ENCODE results near the gene CYFIP1. TPM values are rescaled to one million over a fixed set of nuclear protein-coding genes. Genes with fewer than 3 reads are reported as not detected.

CYFIP1 gene
- total and polyA plus RNA-seq, 2 of the 13 experiments (the other 11 are each of a cell fraction or from before 2014, with no cell fraction given): 38.1 to 58.3 TPM

- TF ChIP-seq FIP1L1 (IDR thresholded peaks at IDR 0.05; ENCODE audit: borderline replicate concordance, insufficient read depth, low read depth, low read length) (no peak), HNRNPLL (IDR thresholded peaks at IDR 0.05; ENCODE audit: low read depth, low read length, poor library complexity, severe bottlenecking) (no peak), MYPOP (CRISPR knock-in tag; IDR thresholded peaks at IDR 0.05) (no peak), POLR2AphosphoS5 (IDR thresholded peaks at IDR 0.05; ENCODE audit: low read depth, low read length) (no peak), ZNF431 (CRISPR knock-in tag; IDR thresholded peaks at IDR 0.05; ENCODE audit: borderline replicate concordance, low read depth) (no peak), ZFP36 (IDR thresholded peaks at IDR 0.05; ENCODE audit: borderline replicate concordance, low read depth, low read length, partially characterized antibody) (no peak), SOX5 (CRISPR knock-in tag; IDR thresholded peaks at IDR 0.05; ENCODE audit: borderline replicate concordance) (peak; percentile 73), HOXA9 (CRISPR knock-in tag; IDR thresholded peaks at IDR 0.05; ENCODE audit: borderline replicate concordance) (no peak)
Observed at GRCh38 chr15:22952796-22953579, 27.2 kb downstream of the CYFIP1 start (continued).

GRCh38 chr15:22951381-22952280, 28.5 kb downstream of the CYFIP1 start:
- no peak for DNase-seq (ENCODE audit: low spot score)
- no peak overlapping the region for H3K27ac ChIP-seq (ENCODE audit: extremely low read length, insufficient read depth, low read length)
- intact Hi-C loops (cut with micrococcal nuclease; ENCODE audit: unreplicated experiment) (no loop called here), in situ Hi-C loops (cut with HindIII; ENCODE audit: extremely low pct_ligation_motif_present, low pct_unique_long_range_greater_than_20kb) (no loop called here)
- H3K4me1 ChIP-seq (ENCODE audit: insufficient read depth, low read length): peaks cover 50% of the 10 kb centered on the region
- no TSS peak for BruUV-seq (replicated peaks)
- no peak for ATAC-seq
- WGBS (ENCODE audit: low lambda C conversion rate): 96% methylated on average over 21 of the region's 39 CpGs
- H3K4me2 ChIP-seq (ENCODE audit: low read depth, low read length): no peak overlapping the region
- no peaks in the 10 kb centered on the region for H3K9me3 ChIP-seq (ENCODE audit: low read length)
- peaks cover 24% of the 10 kb centered on the region; the same call in 1 of the 2 replicates for H4K20me1 ChIP-seq (ENCODE audit: insufficient read depth, low read length)
- H3K9ac ChIP-seq (ENCODE audit: insufficient read depth, low read depth, low read length): no peak overlapping the region
- no peak for FAIRE-seq
- no peak overlapping the region for H2AFZ ChIP-seq (ENCODE audit: low read length)
- ChIA-PET POLR2A (no interaction called here), CTCF (ENCODE audit: low intra/inter-chr PET ratio, low total read pairs) (no interaction called here)
- H3K27me3 ChIP-seq (ENCODE audit: control insufficient read depth in 1 of 2, insufficient read depth in 2 of 2, low read length in 2 of 2): no peaks in the 10 kb centered on the region
- peaks cover 65% of the 10 kb centered on the region for H3K79me2 ChIP-seq (ENCODE audit: insufficient read depth, low read length)
- no peaks in the 10 kb centered on the region; a peak in 1 of 5 replicates for H3K36me3 ChIP-seq (replicated peaks in 1 of 2; ENCODE audit: control insufficient read depth in 1 of 2, insufficient read depth in 2 of 2, low read length in 2 of 2)
- no peak overlapping the region for H3K4me3 ChIP-seq (replicated peaks in 1 of 3; ENCODE audit: insufficient read depth in 1 of 3, low read depth in 2 of 3, low read length in 3 of 3)
- TF ChIP-seq KMT2B (CRISPR knock-in tag; IDR thresholded peaks at IDR 0.05) (no peak), ATF1 (CRISPR knock-in tag; IDR thresholded peaks at IDR 0.05) (no peak), HIVEP1 (CRISPR knock-in tag; IDR thresholded peaks at IDR 0.05) (no peak), ZNF784 (CRISPR knock-in tag; IDR thresholded peaks at IDR 0.05; ENCODE audit: borderline replicate concordance) (no peak), ZBTB20 (CRISPR knock-in tag; IDR thresholded peaks at IDR 0.05; ENCODE audit: borderline replicate concordance, low read depth) (no peak)
- TF ChIP-seq, protein P1, sequence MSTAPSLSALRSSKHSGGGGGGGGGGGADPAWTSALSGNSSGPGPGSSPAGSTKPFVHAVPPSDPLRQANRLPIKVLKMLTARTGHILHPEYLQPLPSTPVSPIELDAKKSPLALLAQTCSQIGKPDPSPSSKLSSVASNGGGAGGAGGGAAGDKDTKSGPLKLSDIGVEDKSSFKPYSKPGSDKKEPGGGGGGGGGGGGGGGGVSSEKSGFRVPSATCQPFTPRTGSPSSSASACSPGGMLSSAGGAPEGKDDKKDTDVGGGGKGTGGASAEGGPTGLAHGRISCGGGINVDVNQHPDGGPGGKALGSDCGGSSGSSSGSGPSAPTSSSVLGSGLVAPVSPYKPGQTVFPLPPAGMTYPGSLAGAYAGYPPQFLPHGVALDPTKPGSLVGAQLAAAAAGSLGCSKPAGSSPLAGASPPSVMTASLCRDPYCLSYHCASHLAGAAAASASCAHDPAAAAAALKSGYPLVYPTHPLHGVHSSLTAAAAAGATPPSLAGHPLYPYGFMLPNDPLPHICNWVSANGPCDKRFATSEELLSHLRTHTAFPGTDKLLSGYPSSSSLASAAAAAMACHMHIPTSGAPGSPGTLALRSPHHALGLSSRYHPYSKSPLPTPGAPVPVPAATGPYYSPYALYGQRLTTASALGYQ (CRISPR knock-in tag; IDR thresholded peaks at IDR 0.05): no peak
- TF ChIP-seq, protein P2, sequence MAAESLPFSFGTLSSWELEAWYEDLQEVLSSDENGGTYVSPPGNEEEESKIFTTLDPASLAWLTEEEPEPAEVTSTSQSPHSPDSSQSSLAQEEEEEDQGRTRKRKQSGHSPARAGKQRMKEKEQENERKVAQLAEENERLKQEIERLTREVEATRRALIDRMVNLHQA (CRISPR knock-in tag; IDR thresholded peaks at IDR 0.05): no peak
